Measurements from ENCODE around the gene WRNIP1. TPM values are rescaled to one million over a fixed set of nuclear protein-coding genes. Genes with fewer than 3 reads are reported as not detected.

Gene WRNIP1
- total and polyA plus RNA-seq, 2 of the 13 experiments (the other 11 are each of a cell fraction or from before 2014, with no cell fraction given), result 77.7 to 90.3 TPM

- in situ Hi-C loops (cut with HindIII; ENCODE audit: extremely low pct_ligation_motif_present, low pct_unique_long_range_greater_than_20kb), result no loop called here
- TF ChIP-seq ZNF275 (CRISPR knock-in tag; IDR thresholded peaks at IDR 0.05; ENCODE audit: borderline replicate concordance) (no peak), ZNF263 (CRISPR knock-in tag; IDR thresholded peaks at IDR 0.05) (peak; percentile 88), ZSCAN31 (CRISPR knock-in tag; IDR thresholded peaks at IDR 0.05; ENCODE audit: low read depth) (no peak), GTF2F1 (IDR thresholded peaks at IDR 0.05; ENCODE audit: low read length) (no peak)
- Histone ChIP-seq H4K20me1 (ENCODE audit: insufficient read depth, low read length) (peaks cover 3% of the 10 kb centered on the region; the same call in 1 of the 2 replicates), H3K4me2 (ENCODE audit: low read depth, low read length) (no peak overlapping the region), H2AFZ (ENCODE audit: low read length) (no peak overlapping the region), H3K9me3 (ENCODE audit: low read length) (no peaks in the 10 kb centered on the region), H3K27me3 (ENCODE audit: control insufficient read depth in 1 of 2, insufficient read depth in 2 of 2, low read length in 2 of 2) (no peaks in the 10 kb centered on the region), H3K79me2 (ENCODE audit: insufficient read depth, low read length) (peaks cover 21% of the 10 kb centered on the region), H3K4me3 (replicated peaks in 1 of 3; ENCODE audit: insufficient read depth in 1 of 3, low read depth in 2 of 3, low read length in 3 of 3) (no peak overlapping the region), H3K27ac (ENCODE audit: extremely low read length, insufficient read depth, low read length) (no peak overlapping the region), H3K36me3 (replicated peaks in 1 of 2; ENCODE audit: control insufficient read depth in 1 of 2, insufficient read depth in 2 of 2, low read length in 2 of 2) (peaks cover 25 to 83% of the 10 kb centered on the region in 2 experiments), H3K9ac (ENCODE audit: insufficient read depth, low read depth, low read length) (no peak overlapping the region), H3K4me1 (ENCODE audit: insufficient read depth, low read length) (no peaks in the 10 kb centered on the region)
- ChIA-PET CTCF (ENCODE audit: low intra/inter-chr PET ratio, low total read pairs) (no interaction called here), POLR2A (no interaction called here)
- ATAC-seq (no peak), FAIRE-seq (no peak), DNase-seq (ENCODE audit: low spot score) (no peak)
- BruUV-seq (replicated peaks), result no TSS peak
- intact Hi-C loops (cut with micrococcal nuclease; ENCODE audit: unreplicated experiment), result no loop called here
- WGBS (ENCODE audit: low lambda C conversion rate), result 96% methylated on average over 9 of the region's 9 CpGs
Observed at GRCh38 chr6:2782356-2782708, 17.1 kb downstream of the WRNIP1 start.

- Histone ChIP-seq H3K4me3 (replicated peaks in 1 of 3; ENCODE audit: insufficient read depth in 1 of 3, low read depth in 2 of 3, low read length in 3 of 3) (no peak overlapping the region), H3K4me1 (ENCODE audit: insufficient read depth, low read length) (no peaks in the 10 kb centered on the region), H3K27ac (ENCODE audit: extremely low read length, insufficient read depth, low read length) (no peak overlapping the region), H3K4me2 (ENCODE audit: low read depth, low read length) (no peak overlapping the region), H4K20me1 (ENCODE audit: insufficient read depth, low read length) (peaks cover 3% of the 10 kb centered on the region; the same call in 1 of the 2 replicates), H3K79me2 (ENCODE audit: insufficient read depth, low read length) (peaks cover 16% of the 10 kb centered on the region), H3K36me3 (replicated peaks in 1 of 2; ENCODE audit: control insufficient read depth in 1 of 2, insufficient read depth in 2 of 2, low read length in 2 of 2) (peaks cover 27 to 83% of the 10 kb centered on the region in 2 experiments), H2AFZ (ENCODE audit: low read length) (no peak overlapping the region), H3K9me3 (ENCODE audit: low read length) (no peaks in the 10 kb centered on the region), H3K27me3 (ENCODE audit: control insufficient read depth in 1 of 2, insufficient read depth in 2 of 2, low read length in 2 of 2) (no peaks in the 10 kb centered on the region), H3K9ac (ENCODE audit: insufficient read depth, low read depth, low read length) (no peak overlapping the region)
- ChIA-PET CTCF (ENCODE audit: low intra/inter-chr PET ratio, low total read pairs) (no interaction called here), POLR2A (no interaction called here)
- ATAC-seq, result no peak
- in situ Hi-C loops (cut with HindIII; ENCODE audit: extremely low pct_ligation_motif_present, low pct_unique_long_range_greater_than_20kb) (no loop called here), intact Hi-C loops (cut with micrococcal nuclease; ENCODE audit: unreplicated experiment) (no loop called here)
- TF ChIP-seq ELK4 (CRISPR knock-in tag; IDR thresholded peaks at IDR 0.05; ENCODE audit: borderline replicate concordance) (no peak), AGO1 (IDR thresholded peaks at IDR 0.05; ENCODE audit: low read depth, low read length, poor library complexity, severe bottlenecking) (no peak), GMEB2 (CRISPR knock-in tag; IDR thresholded peaks at IDR 0.05; ENCODE audit: low read depth) (no peak), ZMAT3 (CRISPR knock-in tag; conservative IDR thresholded peaks at IDR 0.05) (no peak), SYNCRIP (IDR thresholded peaks at IDR 0.05; ENCODE audit: insufficient read depth, low read depth, low read length) (no peak), EED (CRISPR knock-in tag; IDR thresholded peaks at IDR 0.05) (no peak), ATF3 (CRISPR knock-in tag; IDR thresholded peaks at IDR 0.05) (no peak), TEAD3 (CRISPR knock-in tag; optimal IDR thresholded peaks at IDR 0.05; ENCODE audit: borderline replicate concordance) (no peak), FOXK1 (CRISPR knock-in tag; IDR thresholded peaks at IDR 0.05; ENCODE audit: borderline replicate concordance, low read depth) (no peak), TP53 (CRISPR knock-in tag; conservative IDR thresholded peaks at IDR 0.05) (no peak), HHEX (CRISPR knock-in tag; IDR thresholded peaks at IDR 0.05) (no peak)
- no peak for DNase-seq (ENCODE audit: low spot score)
- whole genome bisulfite sequencing (ENCODE audit: low lambda C conversion rate), result 96% methylated on average over 10 of the region's 10 CpGs
- no TSS peak for BruUV-seq (replicated peaks)
- no peak for FAIRE-seq
Observed at GRCh38 chr6:2782825-2783187, 17.6 kb downstream of the WRNIP1 start.

All from HepG2 (cell line).